ENCODE data around the gene PALD1. TPM values are rescaled to one million over a fixed set of nuclear protein-coding genes. Genes with fewer than 3 reads are reported as not detected.

Gene PALD1
- total and polyA plus RNA-seq, 12 donors, result 2.0 to 16.2 (median 7.4) TPM

GRCh38 chr10:70537398-70538194 is 59.0 kb downstream of the PALD1 start:
- H3K4me1 ChIP-seq (replicated peaks in 1 of 2), result no peaks in the 10 kb centered on the region
- no peak overlapping the region for H3K27ac ChIP-seq
- 52 to 72% (median 69%) methylated on average over 7 to 15 of the region's 15 CpGs for WGBS, 4 donors
- intact Hi-C loops (cut with DNase I), result no loop called here
- no peak overlapping the region for H3K4me3 ChIP-seq
- peak in 1 of 7 donors; percentile 27 for DNase-seq
- H3K36me3 ChIP-seq (replicated peaks in 1 of 2), result no peaks in the 10 kb centered on the region
- no peaks in the 10 kb centered on the region for H3K27me3 ChIP-seq
- TF ChIP-seq CTCF (IDR thresholded peaks at IDR 0.05), result peak in 4 of 6 experiments; percentile 7 to 28 (median 16)
- TF ChIP-seq POLR2A (IDR thresholded peaks at IDR 0.05), result no peak
- no peaks in the 10 kb centered on the region for H3K9me3 ChIP-seq (replicated peaks in 1 of 3)

- H3K9me3 ChIP-seq (replicated peaks in 1 of 3), result no peaks in the 10 kb centered on the region
- TF ChIP-seq CTCF (IDR thresholded peaks at IDR 0.05) (no peak), POLR2A (IDR thresholded peaks at IDR 0.05) (no peak)
- H3K27ac ChIP-seq, result no peak overlapping the region
- intact Hi-C loops (cut with DNase I), result no loop called here
- no peak overlapping the region for H3K4me3 ChIP-seq
- no peaks in the 10 kb centered on the region for H3K4me1 ChIP-seq (replicated peaks in 1 of 2)
- DNase-seq, result no peak
- no peaks in the 10 kb centered on the region for H3K27me3 ChIP-seq
- WGBS, 4 donors, result 80 to 86% (median 85%) methylated on average over 7 to 10 of the region's 10 CpGs; no CpG with 5 or more reads in 1 of the 4 donors
- H3K36me3 ChIP-seq (replicated peaks in 1 of 2), result no peaks in the 10 kb centered on the region
Observed at GRCh38 chr10:70538195-70538520, 59.6 kb downstream of the PALD1 start.

GRCh38 chr10:70538731-70539338 is 60.3 kb downstream of the PALD1 start:
- intact Hi-C loops (cut with DNase I), result no loop called here
- no peaks in the 10 kb centered on the region for H3K4me1 ChIP-seq (replicated peaks in 1 of 2)
- no peaks in the 10 kb centered on the region for H3K36me3 ChIP-seq (replicated peaks in 1 of 2)
- DNase-seq, result no peak
- no peak overlapping the region for H3K27ac ChIP-seq
- no peaks in the 10 kb centered on the region for H3K9me3 ChIP-seq (replicated peaks in 1 of 3)
- no peak overlapping the region for H3K4me3 ChIP-seq
- no peak for TF ChIP-seq CTCF (IDR thresholded peaks at IDR 0.05)
- TF ChIP-seq POLR2A (IDR thresholded peaks at IDR 0.05), result no peak
- 88 to 96% (median 92%) methylated on average over 9 to 27 of the region's 27 CpGs for WGBS, 4 donors
- no peaks in the 10 kb centered on the region for H3K27me3 ChIP-seq

- intact Hi-C loops (cut with DNase I), result no loop called here
- 81 to 88% (median 86%) methylated on average over 6 to 7 of the region's 7 CpGs for WGBS, 4 donors
- H3K36me3 ChIP-seq (replicated peaks in 1 of 2), result no peaks in the 10 kb centered on the region
- no peak overlapping the region for H3K4me3 ChIP-seq
- TF ChIP-seq POLR2A (IDR thresholded peaks at IDR 0.05) (no peak), CTCF (IDR thresholded peaks at IDR 0.05) (no peak)
- no peak for DNase-seq
- H3K27me3 ChIP-seq, result no peaks in the 10 kb centered on the region
- H3K9me3 ChIP-seq (replicated peaks in 1 of 3), result no peaks in the 10 kb centered on the region
- H3K27ac ChIP-seq, result no peak overlapping the region
- H3K4me1 ChIP-seq (replicated peaks in 1 of 2), result no peaks in the 10 kb centered on the region
Observed at GRCh38 chr10:70539471-70539870, 60.9 kb downstream of the PALD1 start.

Data from adrenal gland (tissue), 12 donors.